ENCODE results near the gene CHD5.

The CHD5 gene

DNA sequence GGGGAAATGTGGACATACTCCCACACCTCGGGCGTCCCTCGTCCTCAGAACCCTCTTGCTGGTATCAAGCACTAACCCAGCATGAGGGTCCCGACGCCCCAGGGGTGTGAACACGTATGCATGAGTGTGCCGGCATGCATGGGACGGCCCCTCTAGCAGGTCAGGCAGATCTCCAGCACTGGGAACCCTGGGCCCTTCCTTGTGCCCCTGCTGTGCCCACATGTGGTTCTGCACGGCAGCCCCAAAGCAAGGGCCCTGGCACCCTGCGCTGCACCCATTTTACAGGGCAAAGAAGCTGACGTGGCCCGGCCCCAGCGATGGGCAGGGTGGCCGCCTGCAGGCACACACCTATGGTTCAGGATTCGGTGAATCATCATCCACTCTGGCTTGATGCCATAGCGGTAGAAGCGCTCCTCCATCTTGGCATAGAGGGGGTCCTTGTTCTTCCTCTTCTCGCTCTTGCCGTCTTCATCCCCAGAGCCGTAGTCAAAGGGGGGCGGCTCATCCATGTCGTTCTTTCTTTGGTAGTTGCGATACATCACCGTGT is 34.2 kb downstream of the CHD5 start:
- TF ChIP-seq ZFP30 (CRISPR knock-in tag; IDR thresholded peaks at IDR 0.05), result no peak
- TF ChIP-seq ZC3H10 (CRISPR knock-in tag; IDR thresholded peaks at IDR 0.05), result no peak
- TF ChIP-seq ZNF70 (CRISPR knock-in tag; IDR thresholded peaks at IDR 0.05), result no peak
- no peak for ATAC-seq

DNA sequence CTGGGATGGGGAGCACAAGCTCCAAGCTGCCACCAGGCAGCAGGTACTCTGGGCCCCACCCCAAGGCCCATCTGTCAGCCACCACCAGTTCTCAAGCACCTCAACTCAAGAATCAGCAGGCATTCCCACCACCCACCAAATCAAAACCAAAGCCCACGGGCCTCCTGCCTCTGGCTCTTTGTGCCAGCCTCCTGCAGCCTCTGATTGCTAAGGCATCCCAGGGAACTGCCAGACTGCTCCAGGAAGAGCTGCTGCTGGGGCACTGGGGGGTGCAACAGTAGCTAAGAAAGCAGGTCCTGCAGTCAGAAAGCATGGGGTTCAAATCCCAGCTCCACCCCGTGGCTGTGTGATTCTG is 34.7 kb downstream of the CHD5 start:
- no peak for TF ChIP-seq ZFP30 (CRISPR knock-in tag; IDR thresholded peaks at IDR 0.05)
- no peak for ATAC-seq

DNA sequence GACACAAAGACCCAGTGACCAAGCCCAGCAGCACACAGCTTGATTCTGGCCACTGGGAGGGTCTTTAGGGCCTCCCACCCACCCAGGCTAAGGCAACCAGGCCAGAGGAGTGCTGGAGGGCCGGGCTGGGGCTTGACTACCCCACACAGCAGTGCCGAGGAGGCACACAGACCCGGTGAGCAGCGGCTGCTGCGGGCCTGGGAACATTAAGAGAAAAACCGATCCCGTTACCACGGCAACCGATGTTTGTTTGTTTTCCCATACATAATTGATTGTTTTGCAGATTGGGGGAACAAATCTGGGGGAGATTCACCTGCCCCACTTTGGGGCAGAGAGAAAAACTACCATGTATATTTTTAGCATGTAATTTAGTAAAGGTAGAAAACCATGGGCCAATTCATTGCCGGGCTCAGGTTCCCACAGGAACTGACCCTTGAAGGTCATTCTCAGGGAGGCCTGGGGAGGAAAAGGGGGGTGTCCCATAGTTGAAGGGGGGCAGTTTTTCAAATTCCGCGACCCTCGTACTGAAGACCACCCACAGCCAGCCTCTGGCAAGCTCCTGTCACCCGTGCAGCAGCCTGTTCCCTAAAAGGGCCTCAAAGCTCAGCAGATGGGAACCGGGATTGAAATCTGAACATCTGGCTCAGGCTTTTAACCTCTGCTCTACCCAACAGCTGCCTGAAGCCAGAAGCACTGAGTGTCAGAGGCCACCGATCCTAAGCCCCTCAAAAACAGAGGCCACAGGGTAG is 35.3 kb downstream of the CHD5 start:
- no peak for ATAC-seq
- TF ChIP-seq ARNTL (CRISPR knock-in tag; IDR thresholded peaks at IDR 0.05; ENCODE audit: borderline replicate concordance, low read depth) (no peak), ISL1 (CRISPR knock-in tag; IDR thresholded peaks at IDR 0.05) (no peak), PPARA (CRISPR knock-in tag; IDR thresholded peaks at IDR 0.05; ENCODE audit: borderline replicate concordance) (no peak), SNAI2 (CRISPR knock-in tag; IDR thresholded peaks at IDR 0.05) (no peak), RARB (CRISPR knock-in tag; IDR thresholded peaks at IDR 0.05) (no peak), ZNF565 (CRISPR knock-in tag; conservative IDR thresholded peaks at IDR 0.05; ENCODE audit: low read depth) (no peak), ZFP3 (CRISPR knock-in tag; IDR thresholded peaks at IDR 0.05) (no peak), BACH2 (CRISPR knock-in tag; IDR thresholded peaks at IDR 0.05; ENCODE audit: borderline replicate concordance) (no peak), ZNF70 (CRISPR knock-in tag; IDR thresholded peaks at IDR 0.05) (no peak), ZNF8 (CRISPR knock-in tag; IDR thresholded peaks at IDR 0.05) (no peak)
- TF ChIP-seq, protein P1, sequence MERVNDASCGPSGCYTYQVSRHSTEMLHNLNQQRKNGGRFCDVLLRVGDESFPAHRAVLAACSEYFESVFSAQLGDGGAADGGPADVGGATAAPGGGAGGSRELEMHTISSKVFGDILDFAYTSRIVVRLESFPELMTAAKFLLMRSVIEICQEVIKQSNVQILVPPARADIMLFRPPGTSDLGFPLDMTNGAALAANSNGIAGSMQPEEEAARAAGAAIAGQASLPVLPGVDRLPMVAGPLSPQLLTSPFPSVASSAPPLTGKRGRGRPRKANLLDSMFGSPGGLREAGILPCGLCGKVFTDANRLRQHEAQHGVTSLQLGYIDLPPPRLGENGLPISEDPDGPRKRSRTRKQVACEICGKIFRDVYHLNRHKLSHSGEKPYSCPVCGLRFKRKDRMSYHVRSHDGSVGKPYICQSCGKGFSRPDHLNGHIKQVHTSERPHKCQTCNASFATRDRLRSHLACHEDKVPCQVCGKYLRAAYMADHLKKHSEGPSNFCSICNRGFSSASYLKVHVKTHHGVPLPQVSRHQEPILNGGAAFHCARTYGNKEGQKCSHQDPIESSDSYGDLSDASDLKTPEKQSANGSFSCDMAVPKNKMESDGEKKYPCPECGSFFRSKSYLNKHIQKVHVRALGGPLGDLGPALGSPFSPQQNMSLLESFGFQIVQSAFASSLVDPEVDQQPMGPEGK (CRISPR knock-in tag; IDR thresholded peaks at IDR 0.05; ENCODE audit: borderline replicate concordance), result no peak
- TF ChIP-seq, protein P2, sequence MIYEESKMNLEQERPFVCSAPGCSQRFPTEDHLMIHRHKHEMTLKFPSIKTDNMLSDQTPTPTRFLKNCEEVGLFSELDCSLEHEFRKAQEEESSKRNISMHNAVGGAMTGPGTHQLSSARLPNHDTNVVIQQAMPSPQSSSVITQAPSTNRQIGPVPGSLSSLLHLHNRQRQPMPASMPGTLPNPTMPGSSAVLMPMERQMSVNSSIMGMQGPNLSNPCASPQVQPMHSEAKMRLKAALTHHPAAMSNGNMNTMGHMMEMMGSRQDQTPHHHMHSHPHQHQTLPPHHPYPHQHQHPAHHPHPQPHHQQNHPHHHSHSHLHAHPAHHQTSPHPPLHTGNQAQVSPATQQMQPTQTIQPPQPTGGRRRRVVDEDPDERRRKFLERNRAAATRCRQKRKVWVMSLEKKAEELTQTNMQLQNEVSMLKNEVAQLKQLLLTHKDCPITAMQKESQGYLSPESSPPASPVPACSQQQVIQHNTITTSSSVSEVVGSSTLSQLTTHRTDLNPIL (CRISPR knock-in tag; IDR thresholded peaks at IDR 0.05; ENCODE audit: low read depth), result no peak
- TF ChIP-seq, protein P3, sequence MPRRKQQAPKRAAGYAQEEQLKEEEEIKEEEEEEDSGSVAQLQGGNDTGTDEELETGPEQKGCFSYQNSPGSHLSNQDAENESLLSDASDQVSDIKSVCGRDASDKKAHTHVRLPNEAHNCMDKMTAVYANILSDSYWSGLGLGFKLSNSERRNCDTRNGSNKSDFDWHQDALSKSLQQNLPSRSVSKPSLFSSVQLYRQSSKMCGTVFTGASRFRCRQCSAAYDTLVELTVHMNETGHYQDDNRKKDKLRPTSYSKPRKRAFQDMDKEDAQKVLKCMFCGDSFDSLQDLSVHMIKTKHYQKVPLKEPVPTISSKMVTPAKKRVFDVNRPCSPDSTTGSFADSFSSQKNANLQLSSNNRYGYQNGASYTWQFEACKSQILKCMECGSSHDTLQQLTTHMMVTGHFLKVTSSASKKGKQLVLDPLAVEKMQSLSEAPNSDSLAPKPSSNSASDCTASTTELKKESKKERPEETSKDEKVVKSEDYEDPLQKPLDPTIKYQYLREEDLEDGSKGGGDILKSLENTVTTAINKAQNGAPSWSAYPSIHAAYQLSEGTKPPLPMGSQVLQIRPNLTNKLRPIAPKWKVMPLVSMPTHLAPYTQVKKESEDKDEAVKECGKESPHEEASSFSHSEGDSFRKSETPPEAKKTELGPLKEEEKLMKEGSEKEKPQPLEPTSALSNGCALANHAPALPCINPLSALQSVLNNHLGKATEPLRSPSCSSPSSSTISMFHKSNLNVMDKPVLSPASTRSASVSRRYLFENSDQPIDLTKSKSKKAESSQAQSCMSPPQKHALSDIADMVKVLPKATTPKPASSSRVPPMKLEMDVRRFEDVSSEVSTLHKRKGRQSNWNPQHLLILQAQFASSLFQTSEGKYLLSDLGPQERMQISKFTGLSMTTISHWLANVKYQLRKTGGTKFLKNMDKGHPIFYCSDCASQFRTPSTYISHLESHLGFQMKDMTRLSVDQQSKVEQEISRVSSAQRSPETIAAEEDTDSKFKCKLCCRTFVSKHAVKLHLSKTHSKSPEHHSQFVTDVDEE (CRISPR knock-in tag; IDR thresholded peaks at IDR 0.05), result no peak
- TF ChIP-seq, protein P4, sequence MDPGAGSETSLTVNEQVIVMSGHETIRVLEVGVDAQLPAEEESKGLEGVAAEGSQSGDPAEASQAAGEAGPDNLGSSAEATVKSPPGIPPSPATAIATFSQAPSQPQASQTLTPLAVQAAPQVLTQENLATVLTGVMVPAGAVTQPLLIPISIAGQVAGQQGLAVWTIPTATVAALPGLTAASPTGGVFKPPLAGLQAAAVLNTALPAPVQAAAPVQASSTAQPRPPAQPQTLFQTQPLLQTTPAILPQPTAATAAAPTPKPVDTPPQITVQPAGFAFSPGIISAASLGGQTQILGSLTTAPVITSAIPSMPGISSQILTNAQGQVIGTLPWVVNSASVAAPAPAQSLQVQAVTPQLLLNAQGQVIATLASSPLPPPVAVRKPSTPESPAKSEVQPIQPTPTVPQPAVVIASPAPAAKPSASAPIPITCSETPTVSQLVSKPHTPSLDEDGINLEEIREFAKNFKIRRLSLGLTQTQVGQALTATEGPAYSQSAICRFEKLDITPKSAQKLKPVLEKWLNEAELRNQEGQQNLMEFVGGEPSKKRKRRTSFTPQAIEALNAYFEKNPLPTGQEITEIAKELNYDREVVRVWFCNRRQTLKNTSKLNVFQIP (CRISPR knock-in tag; IDR thresholded peaks at IDR 0.05; ENCODE audit: borderline replicate concordance, low read depth), result no peak

DNA sequence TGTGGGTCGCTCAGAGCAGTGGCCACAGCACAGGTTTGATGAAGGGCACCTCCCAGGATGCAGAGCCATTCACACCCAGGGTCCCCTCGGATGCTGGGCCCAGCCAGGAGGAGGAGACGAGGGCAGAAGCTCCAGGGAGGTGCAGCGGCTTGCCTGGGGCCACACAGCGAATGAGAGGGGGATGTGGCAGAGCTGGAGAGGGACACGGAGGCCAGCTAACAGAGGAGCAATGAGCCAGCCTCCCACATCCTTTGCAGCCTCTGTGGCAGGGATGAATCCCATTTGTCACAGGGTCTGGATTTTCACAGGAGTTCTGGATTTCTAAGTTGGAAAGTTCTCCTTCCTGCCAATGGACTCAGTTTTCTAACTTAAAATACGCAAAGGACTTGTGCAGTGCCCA is 35.9 kb downstream of the CHD5 start:
- ATAC-seq, result no peak
- TF ChIP-seq, protein P5, sequence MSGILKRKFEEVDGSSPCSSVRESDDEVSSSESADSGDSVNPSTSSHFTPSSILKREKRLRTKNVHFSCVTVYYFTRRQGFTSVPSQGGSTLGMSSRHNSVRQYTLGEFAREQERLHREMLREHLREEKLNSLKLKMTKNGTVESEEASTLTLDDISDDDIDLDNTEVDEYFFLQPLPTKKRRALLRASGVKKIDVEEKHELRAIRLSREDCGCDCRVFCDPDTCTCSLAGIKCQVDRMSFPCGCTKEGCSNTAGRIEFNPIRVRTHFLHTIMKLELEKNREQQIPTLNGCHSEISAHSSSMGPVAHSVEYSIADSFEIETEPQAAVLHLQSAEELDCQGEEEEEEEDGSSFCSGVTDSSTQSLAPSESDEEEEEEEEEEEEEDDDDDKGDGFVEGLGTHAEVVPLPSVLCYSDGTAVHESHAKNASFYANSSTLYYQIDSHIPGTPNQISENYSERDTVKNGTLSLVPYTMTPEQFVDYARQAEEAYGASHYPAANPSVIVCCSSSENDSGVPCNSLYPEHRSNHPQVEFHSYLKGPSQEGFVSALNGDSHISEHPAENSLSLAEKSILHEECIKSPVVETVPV (CRISPR knock-in tag; IDR thresholded peaks at IDR 0.05), result no peak
- TF ChIP-seq ZFP30 (CRISPR knock-in tag; IDR thresholded peaks at IDR 0.05), result no peak
- TF ChIP-seq CSDC2 (CRISPR knock-in tag; IDR thresholded peaks at IDR 0.05), result no peak
- TF ChIP-seq ZFP3 (CRISPR knock-in tag; IDR thresholded peaks at IDR 0.05), result no peak
- TF ChIP-seq BACH2 (CRISPR knock-in tag; IDR thresholded peaks at IDR 0.05; ENCODE audit: borderline replicate concordance), result no peak
- TF ChIP-seq, protein P2 (CRISPR knock-in tag; IDR thresholded peaks at IDR 0.05; ENCODE audit: low read depth), result no peak
- no peak for TF ChIP-seq PPARA (CRISPR knock-in tag; IDR thresholded peaks at IDR 0.05; ENCODE audit: borderline replicate concordance)
- TF ChIP-seq, protein P4 (CRISPR knock-in tag; IDR thresholded peaks at IDR 0.05; ENCODE audit: borderline replicate concordance, low read depth), result no peak
- no peak for TF ChIP-seq ZNF70 (CRISPR knock-in tag; IDR thresholded peaks at IDR 0.05)
- TF ChIP-seq, protein P3 (CRISPR knock-in tag; IDR thresholded peaks at IDR 0.05), result no peak
- TF ChIP-seq GLIS3 (CRISPR knock-in tag; IDR thresholded peaks at IDR 0.05), result no peak

Measured in SK-N-SH treated with all-trans-retinoic acid at 6 μM for 48 hours (cell line).